Liver (tissue), 9 donors: ENCODE results near the gene AATF. TPM values are rescaled to one million over a fixed set of nuclear protein-coding genes. Genes with fewer than 3 reads are reported as not detected.

Experiments used
- DNase-seq: peaks from one replicate; pipeline ENCODE4 v3.0.0-alpha.2; 2017; ENCODE audit warnings: low spot score
- H3K27ac ChIP-seq, 2 donors: one replicate each; pipeline ENCODE4 v1.7.0; 2013; ENCODE audit warnings: inconsistent platforms in 2 of 2, low read length in 2 of 2, control low read depth in 1 of 2, low read depth in 1 of 2, mild to moderate bottlenecking in 1 of 2
- H3K27me3 ChIP-seq, 4 donors: one replicate each; pipeline versions ENCODE4 v1.6.1 to v1.7.0; 2013; ENCODE audit warnings: low read length in 3 of 4, inconsistent platforms in 1 of 4, mild to moderate bottlenecking in 1 of 4, moderate library complexity in 1 of 4; ENCODE audit not compliant: control insufficient read depth in 4 of 4, insufficient read depth in 4 of 4
- H3K36me3 ChIP-seq, 4 donors: one replicate each; pipeline versions ENCODE4 v1.6.1 to v1.7.0; 2013; ENCODE audit warnings: low read length in 3 of 4, mild to moderate bottlenecking in 3 of 4, low read depth in 1 of 4, moderate library complexity in 1 of 4; ENCODE audit not compliant: control insufficient read depth in 4 of 4, insufficient read depth in 3 of 4
- H3K4me1 ChIP-seq, 4 donors: one replicate each; pipeline versions ENCODE4 v1.6.1 to v1.7.0; 2013; ENCODE audit warnings: low read length in 3 of 4, mild to moderate bottlenecking in 3 of 4, moderate library complexity in 1 of 4; ENCODE audit not compliant: control insufficient read depth in 4 of 4, insufficient read depth in 4 of 4
- H3K4me3 ChIP-seq, 3 donors: one replicate each; pipeline versions ENCODE4 v1.6.1 to v1.7.0; 2013; ENCODE audit warnings: low read length in 3 of 3, control low read depth in 1 of 3, low read depth in 1 of 3, mild to moderate bottlenecking in 1 of 3
- H3K9ac ChIP-seq, 2 donors: one replicate each; pipeline ENCODE4 v1.7.0; 2013; ENCODE audit warnings: low read length in 2 of 2, mild to moderate bottlenecking in 2 of 2, moderate library complexity in 2 of 2, control low read depth in 1 of 2, low read depth in 1 of 2
- H3K9me3 ChIP-seq, 4 donors: one replicate each; pipeline versions ENCODE4 v1.6.1 to v1.7.0; 2013; ENCODE audit warnings: low read length in 3 of 4; ENCODE audit not compliant: control insufficient read depth in 4 of 4
- ATF3 ChIP-seq: IDR thresholded peaks from 2 replicates; pipeline ENCODE4 v1.6.1; 2016; ENCODE audit warnings: antibody characterized with exemption
- CTCF ChIP-seq: fragments of 150-350 bp; IDR thresholded peaks from 2 replicates; pipeline ENCODE4 v1.5.1; 2017; ENCODE audit warnings: improper control_type of control experiment, low read depth, low read length; ENCODE audit not compliant: missing input control
- EGR1 ChIP-seq, 2 donors: IDR thresholded peaks; 2 replicates each; pipeline ENCODE4 v1.6.1; 2016 to 2018; ENCODE audit warnings: antibody characterized with exemption in 2 of 2, low read depth in 2 of 2
- FOXA1 ChIP-seq: IDR thresholded peaks from 2 replicates; pipeline ENCODE4 v1.6.1; 2016; ENCODE audit warnings: antibody characterized with exemption
- FOXA2 ChIP-seq: IDR thresholded peaks from 2 replicates; pipeline ENCODE4 v1.6.1; 2016; ENCODE audit warnings: antibody characterized with exemption
- GABPA ChIP-seq, 2 donors: IDR thresholded peaks in 1 of 2; conservative IDR thresholded peaks in 1 of 2; 2 replicates each; pipeline ENCODE4 v1.6.1; 2016; ENCODE audit warnings: antibody characterized with exemption in 2 of 2, mild to moderate bottlenecking in 1 of 2, moderate library complexity in 1 of 2
- HNF4G ChIP-seq: IDR thresholded peaks from 2 replicates; pipeline ENCODE4 v1.6.1; 2016; ENCODE audit warnings: antibody characterized with exemption
- NR2F2 ChIP-seq: IDR thresholded peaks from 2 replicates; pipeline ENCODE4 v1.6.1; 2016; ENCODE audit warnings: antibody characterized with exemption
- RAD21 ChIP-seq, 2 donors: IDR thresholded peaks; 2 replicates each; pipeline ENCODE4 v1.6.1; 2016; ENCODE audit warnings: antibody characterized with exemption in 2 of 2, mild to moderate bottlenecking in 2 of 2
- TAF1 ChIP-seq: conservative IDR thresholded peaks from 2 replicates; pipeline ENCODE4 v1.6.1; 2016; ENCODE audit warnings: antibody characterized with exemption, mild to moderate bottlenecking
- ZBTB33 ChIP-seq: IDR thresholded peaks from 2 replicates; pipeline ENCODE4 v1.6.1; 2016; ENCODE audit warnings: antibody characterized with exemption
- WGBS: extraction: QIAGEN DNeasy Blood & Tissue Kit; methylation state at CpG from one replicate; pipeline ENCODE4 v1.1.7; 2013; 5-methylcytosine and 5-hydroxymethylcytosine counted together
- polyA plus RNA-seq, 2 donors: library from polyadenylated mRNA; stranded (reverse) in 1 of 2; unstranded in 1 of 2; fragments of 200-250 nt in 1 of 2; fragments of >200 nt in 1 of 2; fragmentation: Nextera tagmentation in 1 of 2; extraction: Ambion mirVana in 1 of 2; gene quantifications; one replicate each; pipeline versions ENCODE4 v1.2.1 to v1.2.3, GENCODE V29; 2013 to 2015
- total RNA-seq, 2 donors: library from RNA; depleted of rRNA; stranded (reverse); fragments of >200 nt; gene quantifications; one replicate each; pipeline ENCODE4 v1.2.3, GENCODE V29; 2014
- donor health status: healthy.
- donor health status: healthy.
- donor health status: healthy.
- donor health status: healthy.
- donor health status: healthy.

The AATF gene
- total and polyA plus RNA-seq, 4 donors, result 10.8 to 16.9 (median 13.4) TPM

DNA sequence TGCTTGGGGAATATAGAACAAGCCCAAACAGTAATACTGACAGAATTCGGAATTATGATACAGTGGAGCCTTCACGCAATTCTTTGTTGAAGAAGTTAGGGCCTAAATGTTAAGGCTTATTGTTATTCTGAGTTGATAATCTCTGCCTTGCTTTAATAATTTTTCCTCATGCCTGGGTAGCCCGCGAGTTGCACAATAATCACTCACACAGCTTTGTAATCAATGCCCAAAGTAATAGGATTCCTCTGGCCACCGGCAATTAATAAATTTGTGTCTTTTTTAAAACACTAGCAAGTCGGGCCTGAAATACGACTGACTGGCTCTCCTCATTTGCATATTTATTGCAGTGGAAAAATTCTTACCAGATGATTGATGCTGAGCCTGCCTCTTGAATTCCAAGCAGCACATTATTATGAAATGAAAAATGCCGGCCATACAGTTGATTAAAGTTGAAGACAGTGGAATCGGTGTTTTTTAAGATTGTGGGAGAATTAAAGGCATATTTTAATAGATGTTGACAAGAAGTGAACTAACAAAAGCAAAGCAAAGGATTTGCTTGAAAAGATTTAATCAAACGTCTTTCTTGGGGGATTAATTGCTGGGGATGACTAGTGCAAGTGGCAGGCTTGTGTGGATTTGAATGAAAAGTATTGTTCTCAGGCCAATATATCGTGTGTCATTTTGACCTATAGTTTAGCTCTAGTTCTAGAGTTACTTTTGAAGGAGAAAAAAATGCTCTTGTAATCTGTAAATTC, 30.2 kb downstream of the AATF start (continued):
- TF ChIP-seq NR2F2 (no peak), FOXA2 (no peak), EGR1 (IDR thresholded peaks at IDR 0.05; ENCODE audit: low read depth in 2 of 2) (no peak), RAD21 (IDR thresholded peaks at IDR 0.05) (no peak)

DNA sequence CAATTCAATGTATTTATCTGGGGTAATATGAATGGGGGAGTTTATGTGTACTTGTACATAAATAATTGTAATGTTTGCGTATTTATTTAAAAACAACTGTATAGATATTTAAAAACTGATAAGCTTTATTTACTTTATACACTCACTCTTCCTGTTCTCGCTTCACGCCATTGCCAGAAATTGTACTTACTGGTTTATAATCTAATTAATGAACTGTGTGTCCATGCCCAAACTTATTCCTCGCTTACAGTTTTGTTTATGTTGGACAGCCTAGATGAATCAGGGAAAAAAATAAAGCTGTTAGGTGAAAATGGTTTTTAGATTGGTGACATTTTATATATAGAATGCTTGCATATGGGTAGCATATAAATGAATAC, 30.8 kb downstream of the AATF start:
- Histone ChIP-seq H3K9ac (no peak overlapping the region), H3K9me3 (no peaks in the 10 kb centered on the region), H3K27ac (no peak overlapping the region), H3K36me3 (no peaks in the 10 kb centered on the region), H3K4me3 (no peak overlapping the region), H3K4me1 (peaks cover 0 to 4% (median 0%) of the 10 kb centered on the region in 4 donors), H3K27me3 (no peaks in the 10 kb centered on the region)
- WGBS, result 91% methylated on average over 4 of the region's 4 CpGs
- TF ChIP-seq FOXA1 (no peak), ZBTB33 (no peak), GABPA (IDR thresholded peaks at IDR 0.05 in 1 of 2, conservative IDR thresholded peaks at IDR 0.05 in 1 of 2) (no peak), TAF1 (no peak)
- DNase-seq, result no peak

DNA sequence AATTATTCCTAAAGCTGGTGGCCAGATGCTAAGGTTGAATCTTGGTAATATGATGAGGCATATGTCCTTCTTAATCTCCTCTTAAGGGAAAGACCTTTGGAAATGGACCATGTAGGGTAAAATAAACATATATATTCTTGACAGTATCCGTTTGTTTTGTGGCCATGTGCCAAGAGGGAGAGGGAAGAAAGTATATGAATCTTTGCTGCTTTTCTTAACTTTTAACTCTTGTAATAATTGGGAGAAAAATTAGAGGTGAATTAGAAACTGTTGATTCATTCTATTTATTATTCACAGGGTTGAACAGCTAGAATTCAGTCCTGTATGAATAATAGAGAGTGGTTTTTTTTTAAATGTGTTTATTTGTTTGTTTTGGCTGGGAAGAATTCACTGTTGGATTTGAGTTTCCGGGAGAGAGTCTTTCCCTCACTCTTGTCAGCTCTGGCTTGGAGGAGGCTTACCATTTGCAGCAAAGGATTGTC, 31.6 kb downstream of the AATF start:
- WGBS, result 21% methylated on average over 2 of the region's 2 CpGs
- Histone ChIP-seq H3K36me3 (no peaks in the 10 kb centered on the region), H3K27me3 (no peaks in the 10 kb centered on the region), H3K4me1 (peaks cover 0 to 4% (median 0%) of the 10 kb centered on the region in 4 donors), H3K9me3 (no peaks in the 10 kb centered on the region), H3K27ac (no peak overlapping the region), H3K9ac (no peak overlapping the region), H3K4me3 (no peak overlapping the region)
- TF ChIP-seq HNF4G (no peak), FOXA2 (no peak), CTCF (no peak), EGR1 (IDR thresholded peaks at IDR 0.05; ENCODE audit: low read depth in 2 of 2) (no peak), ZBTB33 (no peak), ATF3 (no peak)
- DNase-seq, result no peak
